ENCODE measurements around the gene PRKG1. TPM values are rescaled to one million over a fixed set of nuclear protein-coding genes. Genes with fewer than 3 reads are reported as not detected.

Gene PRKG1
- total RNA-seq, 1 donor from 2014 or later: 26.4 TPM

- H3K4me1 ChIP-seq: peaks cover 12% of the 10 kb centered on the region
- Mint-ChIP-seq H3K27ac (no peak overlapping the region), H3K36me3 (peaks cover 9% of the 10 kb centered on the region), H3K27me3 (ENCODE audit: insufficient read depth, low read depth) (no peaks in the 10 kb centered on the region), H3K4me1 (peaks cover 49% of the 10 kb centered on the region), H3K9me3 (no peaks in the 10 kb centered on the region), H3K4me3 (peak overlapping the region; percentile 51)
- no peak overlapping the region for H2AFZ ChIP-seq (replicated peaks)
- no peak overlapping the region for H3K27ac ChIP-seq
- H3K4me2 ChIP-seq: peak overlapping the region; percentile 78
- peaks cover 7% of the 10 kb centered on the region for H3F3A ChIP-seq (ENCODE audit: low read depth)
- no peak overlapping the region for H3K9ac ChIP-seq
- H4K20me1 ChIP-seq (ENCODE audit: low read depth): no peaks in the 10 kb centered on the region
- H3K27me3 ChIP-seq: peaks cover 67% of the 10 kb centered on the region
- H3K4me3 ChIP-seq: peak overlapping the region; percentile 57
- H3K36me3 ChIP-seq: no peaks in the 10 kb centered on the region
- DNase-seq (ENCODE audit: low spot score): no peak
- peaks cover 5% of the 10 kb centered on the region for H3K79me2 ChIP-seq (ENCODE audit: low read depth)
- TF ChIP-seq CTCF (IDR thresholded peaks at IDR 0.05) (no peak), EZH2 (IDR thresholded peaks at IDR 0.05) (no peak), EZH2phosphoT487 (IDR thresholded peaks at IDR 0.05) (no peak)
- H3K9me3 ChIP-seq (ENCODE audit: low read depth): no peaks in the 10 kb centered on the region
Observed at GRCh38 chr10:52316001-52316400, 1241.7 kb downstream of the PRKG1 start.

GRCh38 chr10:52316500-52316899, 1242.2 kb downstream of the PRKG1 start:
- DNase-seq (ENCODE audit: low spot score): no peak
- Mint-ChIP-seq H3K36me3 (peaks cover 9% of the 10 kb centered on the region), H3K4me1 (peaks cover 47% of the 10 kb centered on the region), H3K4me3 (no peak overlapping the region), H3K9me3 (no peaks in the 10 kb centered on the region), H3K27me3 (ENCODE audit: insufficient read depth, low read depth) (no peaks in the 10 kb centered on the region), H3K27ac (no peak overlapping the region)
- TF ChIP-seq EZH2phosphoT487 (IDR thresholded peaks at IDR 0.05) (no peak), CTCF (IDR thresholded peaks at IDR 0.05) (no peak), EZH2 (IDR thresholded peaks at IDR 0.05) (no peak)
- H2AFZ ChIP-seq (replicated peaks): no peak overlapping the region
- H3F3A ChIP-seq (ENCODE audit: low read depth): peaks cover 7% of the 10 kb centered on the region
- H4K20me1 ChIP-seq (ENCODE audit: low read depth): no peaks in the 10 kb centered on the region
- no peak overlapping the region for H3K4me3 ChIP-seq
- H3K4me1 ChIP-seq: peaks cover 12% of the 10 kb centered on the region
- no peaks in the 10 kb centered on the region for H3K9me3 ChIP-seq (ENCODE audit: low read depth)
- H3K4me2 ChIP-seq: peak overlapping the region; percentile 32
- H3K36me3 ChIP-seq: no peaks in the 10 kb centered on the region
- H3K27ac ChIP-seq: no peak overlapping the region
- H3K27me3 ChIP-seq: peaks cover 62% of the 10 kb centered on the region
- no peak overlapping the region for H3K9ac ChIP-seq
- peaks cover 5% of the 10 kb centered on the region for H3K79me2 ChIP-seq (ENCODE audit: low read depth)

GRCh38 chr10:52318136-52318701, 1243.9 kb downstream of the PRKG1 start:
- no peak overlapping the region for H3K4me2 ChIP-seq
- DNase-seq (ENCODE audit: low spot score): no peak
- Mint-ChIP-seq H3K36me3 (peaks cover 9% of the 10 kb centered on the region), H3K27ac (peak overlapping the region; percentile 18), H3K4me3 (no peak overlapping the region), H3K27me3 (ENCODE audit: insufficient read depth, low read depth) (no peaks in the 10 kb centered on the region), H3K4me1 (peaks cover 35% of the 10 kb centered on the region), H3K9me3 (no peaks in the 10 kb centered on the region)
- no peak overlapping the region for H3K9ac ChIP-seq
- H2AFZ ChIP-seq (replicated peaks): no peak overlapping the region
- TF ChIP-seq EZH2 (IDR thresholded peaks at IDR 0.05) (no peak), EZH2phosphoT487 (IDR thresholded peaks at IDR 0.05) (no peak), CTCF (IDR thresholded peaks at IDR 0.05) (no peak)
- H3K27ac ChIP-seq: no peak overlapping the region
- no peaks in the 10 kb centered on the region for H3K9me3 ChIP-seq (ENCODE audit: low read depth)
- H3K4me3 ChIP-seq: no peak overlapping the region
- peaks cover 45% of the 10 kb centered on the region for H3K27me3 ChIP-seq
- peaks cover 5% of the 10 kb centered on the region for H3K79me2 ChIP-seq (ENCODE audit: low read depth)
- peaks cover 7% of the 10 kb centered on the region for H3F3A ChIP-seq (ENCODE audit: low read depth)
- peaks cover 9% of the 10 kb centered on the region for H3K4me1 ChIP-seq
- H4K20me1 ChIP-seq (ENCODE audit: low read depth): no peaks in the 10 kb centered on the region
- H3K36me3 ChIP-seq: no peaks in the 10 kb centered on the region
